H1 (cell line): ENCODE measurements around the gene CPTP. TPM values are rescaled to one million over a fixed set of nuclear protein-coding genes. Genes with fewer than 3 reads are reported as not detected.

Experiments used
- POLR2A ChIP-seq, 2 experiments: IDR thresholded peaks; 1 replicate in 1 of 2; 2 replicates in 1 of 2; pipeline ENCODE4 v1.6.1; 2011; ENCODE audit warnings: low read depth in 2 of 2, low read length in 2 of 2, mild to moderate bottlenecking in 2 of 2; ENCODE audit errors: control extremely low read depth in 1 of 2
- RNF2 ChIP-seq: fragments of 200-900, 300-1000 bp; sonication (generic); IDR thresholded peaks from 2 replicates; pipeline ENCODE4 v1.7.1; 2016; ENCODE audit warnings: borderline replicate concordance, low read depth, mild to moderate bottlenecking, antibody characterized with exemption, low read length; ENCODE audit not compliant: poor library complexity, severe bottlenecking; ENCODE audit errors: missing control alignments
- SAP30 ChIP-seq: fragments of 300-600 bp; sonication (generic); IDR thresholded peaks from 2 replicates; pipeline ENCODE4 v1.7.1; 2012; ENCODE audit warnings: low read length, moderate library complexity, mild to moderate bottlenecking, inconsistent platforms; ENCODE audit not compliant: insufficient read depth, insufficient replicate concordance
- ZNF274 ChIP-seq: IDR thresholded peaks from 2 replicates; pipeline ENCODE4 v1.7.0; 2012; ENCODE audit warnings: low read length, borderline replicate concordance; ENCODE audit errors: extremely low read depth
- polyA plus RNA-seq, 7 experiments: library from polyadenylated mRNA; depleted of rRNA in 3 of 7; stranded (reverse) in 5 of 7; unstranded in 2 of 7; fragments of >200 nt in 5 of 7; fragments of 200-250 nt in 2 of 7; gene quantifications; 1 replicate in 5 of 7; 2 replicates in 1 of 7; 4 replicates in 1 of 7; pipeline versions ENCODE4 v1.2.1 to v1.2.3, GENCODE V29; 2011 to 2013; ENCODE audit warnings: missing spikeins in 2 of 7, mixed read lengths in 2 of 7
- total RNA-seq: library from RNA; stranded (reverse); fragmentation: NEBNext Ultra II Directional; extraction: Animal tissue kit (Norgen Biotek cat#: 25700); gene quantifications from 2 replicates; pipeline ENCODE4 v1.2.1, GENCODE V29; 2021

The CPTP gene
- total and polyA plus RNA-seq, 2 of the 8 experiments (the other 6 are each of a cell fraction or from before 2014, with no cell fraction given), result 8.1 to 10.6 TPM

DNA sequence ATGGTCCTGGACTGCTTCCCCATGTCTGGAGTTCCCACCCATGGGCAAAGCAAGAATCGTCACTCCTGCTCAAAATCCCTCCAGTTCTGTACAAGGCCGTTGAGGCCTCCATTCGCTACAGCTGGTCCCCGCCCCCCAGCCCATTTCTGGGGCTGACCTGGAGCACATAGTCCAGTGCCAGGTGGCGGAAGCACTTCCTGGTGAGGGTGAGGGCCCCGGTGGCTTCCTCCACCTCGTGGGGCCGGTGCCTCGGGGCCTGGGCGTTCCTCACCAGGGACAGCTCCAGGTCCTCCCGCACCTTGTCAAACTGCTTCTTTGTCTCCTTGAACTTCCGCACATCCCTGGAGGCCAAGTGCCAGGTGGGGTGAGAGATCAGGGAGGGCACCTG lies 24.3 kb upstream of the CPTP start (continued):
- TF ChIP-seq POLR2A (IDR thresholded peaks at IDR 0.05; ENCODE audit: control extremely low read depth in 1 of 2, low read depth in 2 of 2, low read length in 2 of 2), result no peak
- no peak for TF ChIP-seq RNF2
- TF ChIP-seq ZNF274, result no peak
- TF ChIP-seq SAP30, result no peak
